Osteocyte (in vitro differentiated cells): ENCODE results near the gene TRAK1. TPM values are rescaled to one million over a fixed set of nuclear protein-coding genes. Genes with fewer than 3 reads are reported as not detected.

Experiments
- DNase-seq: peaks from one replicate; pipeline ENCODE4 v3.0.0; 2021; ENCODE audit warnings: mixed read lengths; ENCODE audit not compliant: unreplicated experiment; ENCODE audit errors: extremely low spot score
- H3K27ac Mint-ChIP-seq: one replicate; pipeline ENCODE4 v1.8.0; 2021; ENCODE audit warnings: mild to moderate bottlenecking, mixed read lengths; ENCODE audit not compliant: unreplicated experiment
- H3K27me3 Mint-ChIP-seq: one replicate; pipeline ENCODE4 v1.8.0; 2021; ENCODE audit warnings: mixed read lengths; ENCODE audit not compliant: unreplicated experiment
- H3K36me3 Mint-ChIP-seq: one replicate; pipeline ENCODE4 v1.8.0; 2021; ENCODE audit warnings: mixed read lengths; ENCODE audit not compliant: unreplicated experiment
- H3K4me1 Mint-ChIP-seq: one replicate; pipeline ENCODE4 v1.8.0; 2021; ENCODE audit warnings: mixed read lengths; ENCODE audit not compliant: unreplicated experiment
- H3K4me3 Mint-ChIP-seq: one replicate; pipeline ENCODE4 v1.8.0; 2021; ENCODE audit warnings: mild to moderate bottlenecking, moderate library complexity, mixed read lengths; ENCODE audit not compliant: unreplicated experiment
- H3K9me3 Mint-ChIP-seq: one replicate; pipeline ENCODE4 v1.8.0; 2021; ENCODE audit warnings: mixed read lengths; ENCODE audit not compliant: unreplicated experiment
- total RNA-seq: library from RNA; stranded (reverse); gene quantifications from 2 replicates; pipeline ENCODE4 v1.2.1, GENCODE V29; 2021
- TF ChIP-seq, protein P1 (sequence below): fragments of 200-600 bp; sonication (generic); IDR thresholded peaks from 2 replicates; pipeline ENCODE4 v1.5.0; 2021; ENCODE audit warnings: antibody characterized with exemption, mild to moderate bottlenecking, moderate library complexity

Gene TRAK1
- total RNA-seq, 1 donor from 2014 or later: 30.7 TPM

DNA sequence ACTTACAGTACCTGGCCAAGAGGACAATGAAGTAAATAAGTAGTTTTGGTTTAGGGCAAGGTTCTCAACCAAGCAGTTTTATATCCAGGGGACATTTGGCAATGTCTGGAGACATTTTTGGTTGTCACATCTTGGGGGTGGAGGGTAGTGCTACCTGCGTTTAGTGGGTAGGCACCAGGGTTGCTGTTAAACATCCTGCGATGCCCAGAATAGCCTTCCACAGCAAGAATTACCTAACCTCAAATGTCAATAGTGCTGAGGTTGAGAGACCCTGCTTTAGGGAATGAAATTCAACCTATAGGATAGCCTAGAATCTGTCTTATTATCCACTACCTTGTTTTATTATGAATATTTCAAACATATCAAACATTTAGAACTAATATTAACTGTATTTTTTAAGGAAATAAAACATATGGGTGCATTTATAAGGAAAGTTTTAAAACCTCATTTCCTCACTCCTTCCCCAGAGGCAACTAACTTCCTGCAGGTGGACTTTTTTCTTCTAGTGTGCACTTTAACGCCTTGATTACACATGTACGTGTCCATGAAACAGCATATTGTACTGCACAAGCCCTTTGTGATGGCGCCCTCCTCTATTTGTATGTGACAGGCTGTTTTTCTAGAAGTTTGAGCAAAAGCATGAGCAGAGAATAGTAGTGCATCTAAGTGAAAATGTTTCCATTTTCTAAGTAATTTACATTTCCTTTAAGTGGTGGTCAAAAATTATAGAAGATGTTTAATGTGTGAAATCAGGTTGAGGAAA lies 57.1 kb downstream of the TRAK1 start:
- H3K27me3 Mint-ChIP-seq: no peaks in the 10 kb centered on the region
- no peak for DNase-seq
- no peaks in the 10 kb centered on the region for H3K36me3 Mint-ChIP-seq
- TF ChIP-seq, protein P1, sequence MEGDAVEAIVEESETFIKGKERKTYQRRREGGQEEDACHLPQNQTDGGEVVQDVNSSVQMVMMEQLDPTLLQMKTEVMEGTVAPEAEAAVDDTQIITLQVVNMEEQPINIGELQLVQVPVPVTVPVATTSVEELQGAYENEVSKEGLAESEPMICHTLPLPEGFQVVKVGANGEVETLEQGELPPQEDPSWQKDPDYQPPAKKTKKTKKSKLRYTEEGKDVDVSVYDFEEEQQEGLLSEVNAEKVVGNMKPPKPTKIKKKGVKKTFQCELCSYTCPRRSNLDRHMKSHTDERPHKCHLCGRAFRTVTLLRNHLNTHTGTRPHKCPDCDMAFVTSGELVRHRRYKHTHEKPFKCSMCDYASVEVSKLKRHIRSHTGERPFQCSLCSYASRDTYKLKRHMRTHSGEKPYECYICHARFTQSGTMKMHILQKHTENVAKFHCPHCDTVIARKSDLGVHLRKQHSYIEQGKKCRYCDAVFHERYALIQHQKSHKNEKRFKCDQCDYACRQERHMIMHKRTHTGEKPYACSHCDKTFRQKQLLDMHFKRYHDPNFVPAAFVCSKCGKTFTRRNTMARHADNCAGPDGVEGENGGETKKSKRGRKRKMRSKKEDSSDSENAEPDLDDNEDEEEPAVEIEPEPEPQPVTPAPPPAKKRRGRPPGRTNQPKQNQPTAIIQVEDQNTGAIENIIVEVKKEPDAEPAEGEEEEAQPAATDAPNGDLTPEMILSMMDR: no peak
- no peaks in the 10 kb centered on the region for H3K9me3 Mint-ChIP-seq
- H3K4me3 Mint-ChIP-seq: no peak overlapping the region
- H3K27ac Mint-ChIP-seq: no peak overlapping the region
- peaks cover 19% of the 10 kb centered on the region for H3K4me1 Mint-ChIP-seq

DNA sequence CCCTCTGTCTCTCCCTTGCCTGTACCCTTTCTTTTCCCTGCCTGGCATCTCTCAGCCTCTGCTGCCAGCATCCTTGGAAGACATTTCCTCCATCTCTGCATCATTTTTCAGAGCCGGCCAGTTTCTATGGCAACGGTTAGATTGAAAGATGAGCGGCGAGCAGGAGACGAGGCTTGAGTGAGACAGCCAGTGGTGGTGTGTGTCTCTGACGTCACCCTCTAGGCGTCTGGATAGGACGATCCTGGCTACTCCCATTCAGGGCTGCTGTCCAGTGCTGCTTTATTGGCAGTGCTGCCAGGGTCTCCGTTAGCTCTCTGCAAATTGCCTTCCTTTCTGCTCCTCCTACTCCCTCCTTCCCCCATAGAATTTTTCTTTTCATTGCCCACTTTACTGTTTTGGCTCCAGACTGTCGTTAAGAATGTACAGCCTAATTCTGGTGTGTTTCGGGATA lies 57.9 kb downstream of the TRAK1 start:
- Mint-ChIP-seq H3K9me3 (no peaks in the 10 kb centered on the region), H3K36me3 (peaks cover 3% of the 10 kb centered on the region), H3K4me3 (no peak overlapping the region), H3K27ac (no peak overlapping the region), H3K4me1 (peaks cover 21% of the 10 kb centered on the region), H3K27me3 (no peaks in the 10 kb centered on the region)
- no peak for DNase-seq
- TF ChIP-seq, protein P1: no peak

DNA sequence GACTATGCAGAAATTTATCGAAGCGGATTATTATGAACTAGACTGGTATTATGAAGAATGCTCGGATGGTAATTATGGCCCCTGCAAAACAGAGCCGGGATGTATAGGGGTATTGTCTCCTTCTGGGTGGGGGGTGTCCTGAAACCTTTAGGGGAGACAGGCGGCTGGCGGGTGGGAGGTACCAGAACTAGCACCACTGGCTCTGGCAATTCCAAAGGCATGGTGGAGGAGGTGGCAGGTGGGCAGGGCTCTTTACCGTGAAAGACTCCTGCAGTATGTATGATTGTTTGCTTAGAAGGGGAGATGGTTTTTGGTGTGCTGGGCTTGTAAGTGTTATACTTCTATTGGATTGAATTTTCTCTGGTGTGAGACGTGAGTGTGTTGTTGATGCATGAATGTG lies 58.4 kb downstream of the TRAK1 start:
- H3K27ac Mint-ChIP-seq: no peak overlapping the region
- H3K4me1 Mint-ChIP-seq: peaks cover 21% of the 10 kb centered on the region

DNA sequence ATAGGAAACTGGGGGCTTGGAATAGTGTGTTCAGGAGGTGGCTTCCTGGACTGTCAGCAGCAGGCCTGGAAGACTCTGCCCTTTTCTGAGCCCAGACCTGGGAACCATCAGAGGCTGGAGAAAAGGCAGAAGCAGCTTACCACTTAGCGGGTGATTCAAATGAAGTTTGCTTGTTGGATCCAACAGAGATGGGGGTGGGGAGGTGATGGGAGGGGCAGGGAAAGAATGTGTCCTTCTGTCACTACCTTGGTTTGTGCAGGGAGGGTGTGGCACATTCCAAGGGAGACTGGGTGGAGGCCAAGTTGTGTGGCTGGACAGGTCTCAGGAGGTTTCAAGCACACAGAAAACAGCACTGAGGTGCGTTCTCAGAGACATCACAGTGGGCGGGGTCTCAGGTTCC lies 58.8 kb downstream of the TRAK1 start:
- Mint-ChIP-seq H3K27me3 (no peaks in the 10 kb centered on the region), H3K4me3 (no peak overlapping the region), H3K9me3 (no peaks in the 10 kb centered on the region), H3K27ac (no peak overlapping the region), H3K36me3 (peaks cover 3% of the 10 kb centered on the region), H3K4me1 (peaks cover 21% of the 10 kb centered on the region)
- DNase-seq: no peak
- TF ChIP-seq, protein P1: no peak

More for the DNA sequence above, 58.4 kb downstream of the TRAK1 start:
- DNase-seq: no peak
- H3K4me3 Mint-ChIP-seq: no peak overlapping the region
- no peaks in the 10 kb centered on the region for H3K9me3 Mint-ChIP-seq
- H3K27me3 Mint-ChIP-seq: no peaks in the 10 kb centered on the region
- peaks cover 3% of the 10 kb centered on the region for H3K36me3 Mint-ChIP-seq
- TF ChIP-seq, protein P1: no peak

DNA sequence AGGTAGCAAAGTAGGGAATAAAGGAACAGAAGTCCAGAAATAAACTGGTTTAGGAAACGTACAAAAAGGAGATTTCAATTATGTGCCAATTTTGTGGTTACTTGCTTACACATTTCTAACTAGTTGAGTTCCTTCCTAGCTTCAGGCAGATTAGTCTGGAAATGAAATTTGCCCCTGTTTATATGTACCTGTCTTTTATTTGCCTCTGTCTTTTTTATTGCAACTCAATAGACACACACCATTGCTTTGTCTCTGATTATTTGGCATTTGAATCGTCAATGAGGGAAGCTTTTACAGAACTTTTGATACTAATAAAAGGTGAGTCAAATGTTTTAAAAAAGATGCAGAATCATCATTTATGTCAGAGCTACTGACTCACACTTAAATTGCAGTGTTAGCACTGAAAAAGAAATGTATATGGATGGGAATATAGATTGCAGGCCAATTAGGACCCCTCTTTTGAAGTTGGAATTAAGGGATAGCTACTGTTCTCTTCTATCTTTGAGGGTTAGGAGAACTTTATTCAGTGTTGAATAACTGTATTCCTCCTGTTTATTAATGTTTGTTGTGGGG lies 60.5 kb downstream of the TRAK1 start:
- Mint-ChIP-seq H3K4me1 (peaks cover 21% of the 10 kb centered on the region), H3K4me3 (no peak overlapping the region), H3K9me3 (no peaks in the 10 kb centered on the region), H3K27me3 (no peaks in the 10 kb centered on the region), H3K36me3 (peaks cover 3% of the 10 kb centered on the region), H3K27ac (no peak overlapping the region)
- DNase-seq: no peak
- TF ChIP-seq, protein P1: no peak
